SHP77 treated with DMSO at 0.1 percent for 48 hours (cell line): ENCODE results near the gene SLC25A36.
"Not testable (repeated sequence)": the region's sequence is repeated elsewhere in the genome, so short reads cannot be mapped to it uniquely, and the experiment has no call there.

Experiments used
- DNase-seq: peaks from one replicate; lab custom pipeline; 2025; lab: John Stamatoyannopoulos, UW

Gene SLC25A36

GRCh38 chr3:140994861-140995260 is 53.2 kb downstream of the SLC25A36 start:
- DNase-seq: not testable (repeated sequence)

DNA sequence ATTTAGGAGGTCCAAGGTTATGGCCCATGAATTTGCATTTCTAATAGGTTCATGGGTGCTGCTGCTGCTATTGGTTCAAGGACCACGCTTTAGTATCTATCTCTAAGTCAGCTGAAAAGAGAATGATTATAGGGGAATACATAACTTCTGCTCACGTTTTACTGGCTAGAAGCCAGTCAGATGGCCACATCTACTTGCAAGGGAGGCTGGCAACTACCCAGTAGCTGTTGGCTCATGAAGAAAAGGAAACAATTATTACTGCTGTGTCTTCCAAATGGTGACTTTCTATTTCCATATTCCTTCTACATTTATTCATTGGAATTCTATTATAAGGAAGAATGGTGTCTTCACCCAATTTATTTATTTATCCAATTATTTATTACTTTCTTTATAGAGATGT is 54.2 kb downstream of the SLC25A36 start:
- no peak for DNase-seq

GRCh38 chr3:141000027-141000663 is 58.5 kb downstream of the SLC25A36 start:
- DNase-seq: peak; percentile 38

GRCh38 chr3:141000686-141001085 is 59.0 kb downstream of the SLC25A36 start:
- no peak for DNase-seq

DNA sequence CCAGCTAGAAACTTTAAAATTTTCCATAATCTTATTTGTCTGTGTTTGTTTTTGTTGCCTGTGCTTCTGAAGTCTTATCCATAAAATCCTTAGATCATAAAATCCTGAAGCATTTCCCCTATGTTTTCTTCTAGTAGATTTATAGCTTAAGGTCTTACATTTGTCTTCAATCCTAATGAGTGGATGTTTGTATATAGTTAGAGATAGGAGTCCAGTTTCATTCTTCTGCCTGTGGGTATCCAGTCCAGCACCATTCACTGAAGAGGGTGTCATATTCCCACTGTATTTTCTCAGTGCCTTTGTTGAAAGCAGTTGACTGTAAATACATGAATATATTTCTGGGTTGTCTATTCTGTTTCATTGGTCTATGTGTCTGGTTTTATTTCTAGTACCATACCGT is 64.7 kb downstream of the SLC25A36 start:
- no peak for DNase-seq

DNA sequence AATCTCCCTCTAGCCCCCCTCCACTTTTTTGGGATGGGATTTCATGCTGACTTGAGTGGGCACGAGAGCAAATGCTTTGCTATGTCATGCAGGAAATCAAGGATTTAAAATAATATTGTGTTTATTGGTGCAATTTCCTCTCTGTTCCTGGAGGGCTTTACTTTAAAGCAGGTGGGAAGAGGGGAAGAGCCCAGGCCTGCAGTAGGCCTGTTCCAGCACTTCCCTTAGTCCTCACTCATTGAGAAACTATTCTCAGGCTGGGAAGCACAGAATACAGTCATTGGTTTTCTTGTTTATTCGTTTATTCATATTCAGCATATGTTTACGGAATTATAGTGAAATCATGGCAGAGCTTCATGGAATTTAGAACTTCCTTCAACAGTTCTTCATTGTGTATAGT is 67.9 kb downstream of the SLC25A36 start:
- no peak for DNase-seq

- DNase-seq: peak; percentile 40
Observed at GRCh38 chr3:141011232-141011996, 69.8 kb downstream of the SLC25A36 start.

DNA sequence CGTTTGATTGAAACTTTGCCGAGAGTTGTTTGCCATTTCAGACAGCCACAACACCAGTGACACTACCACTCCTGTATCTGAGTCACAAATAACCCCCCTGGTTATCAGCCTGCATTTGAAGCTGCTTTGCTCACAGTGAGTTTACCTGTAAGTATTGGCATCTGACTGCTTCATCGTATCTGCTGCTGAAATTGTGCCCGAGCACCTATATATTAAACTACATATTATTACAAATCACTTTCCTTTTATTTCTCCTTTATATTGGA is 70.3 kb downstream of the SLC25A36 start:
- DNase-seq: no peak

DNA sequence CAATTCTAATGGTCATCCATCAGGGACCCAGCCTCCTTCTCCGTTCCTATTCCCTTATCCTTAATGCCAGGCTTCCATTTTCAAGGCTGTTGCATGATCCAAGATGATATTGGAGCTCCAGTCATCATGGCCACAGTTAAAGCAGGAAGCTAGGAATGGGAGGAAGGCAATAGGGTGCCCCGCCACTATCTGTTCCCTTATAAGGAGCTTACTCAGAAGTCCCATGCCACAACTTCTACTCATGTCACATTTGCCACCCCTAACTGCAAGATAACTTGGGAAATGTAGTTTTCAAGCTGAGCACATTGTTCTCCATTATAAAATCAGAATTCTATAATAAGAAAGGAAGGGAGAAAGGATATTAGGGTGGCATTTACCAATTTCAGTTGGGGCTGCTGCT is 70.9 kb downstream of the SLC25A36 start:
- peak; percentile 31 for DNase-seq

DNA sequence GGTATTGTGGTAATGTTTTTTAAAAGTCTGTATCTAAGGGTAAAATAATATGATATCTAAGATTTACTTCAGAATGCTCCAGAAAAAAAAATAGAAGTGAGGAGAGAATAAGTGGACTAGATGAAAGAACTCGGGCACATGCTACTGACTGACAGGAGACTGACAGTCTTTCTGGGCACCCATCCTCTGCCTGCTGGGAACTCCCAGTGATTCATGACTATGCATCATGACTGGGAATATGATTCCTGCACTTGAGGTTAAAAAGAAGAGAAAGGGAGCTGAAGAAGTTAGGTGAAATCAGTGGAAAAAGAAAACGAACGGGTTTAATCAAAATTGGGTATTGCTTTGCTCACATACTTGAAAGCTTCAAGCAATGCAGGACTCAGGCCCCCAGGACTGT is 73.8 kb downstream of the SLC25A36 start:
- DNase-seq: no peak

- not testable (repeated sequence) for DNase-seq
Observed at GRCh38 chr3:141017366-141018322, 76.0 kb downstream of the SLC25A36 start.

DNA sequence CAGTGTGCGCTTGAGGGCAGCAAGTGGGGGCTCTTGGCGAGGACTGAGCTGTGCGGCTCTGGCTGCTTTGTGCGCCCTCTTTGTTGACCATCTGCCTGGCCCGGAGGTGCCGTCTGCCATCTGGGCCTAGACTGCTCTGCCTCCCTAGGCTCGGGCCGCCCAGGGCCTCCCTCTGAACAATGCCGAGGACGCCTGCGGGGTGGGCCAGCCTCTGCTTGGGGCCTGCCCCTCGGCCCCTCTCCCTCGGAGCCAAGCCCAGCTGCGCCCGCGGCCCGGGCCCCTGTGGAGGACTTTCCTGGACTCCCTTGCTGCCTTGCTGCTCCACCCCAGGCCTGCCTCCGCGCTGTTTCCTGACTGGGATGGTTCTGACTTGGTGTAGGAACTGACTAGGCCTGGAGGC is 77.6 kb downstream of the SLC25A36 start:
- DNase-seq: no peak

- DNase-seq: no peak
Observed at GRCh38 chr3:141020143-141020830, 78.7 kb downstream of the SLC25A36 start.

GRCh38 chr3:141021261-141021660 is 79.6 kb downstream of the SLC25A36 start:
- DNase-seq: no peak
